Measurements from ENCODE around the gene STAB1. TPM values are rescaled to one million over a fixed set of nuclear protein-coding genes. Genes with fewer than 3 reads are reported as not detected.
A peak's percentile ranks its signal among the peaks of the same experiment; 100 is the strongest.

The STAB1 gene
- total and polyA plus RNA-seq, 12 donors, result 30.8 to 1,593 (median 466) TPM

DNA sequence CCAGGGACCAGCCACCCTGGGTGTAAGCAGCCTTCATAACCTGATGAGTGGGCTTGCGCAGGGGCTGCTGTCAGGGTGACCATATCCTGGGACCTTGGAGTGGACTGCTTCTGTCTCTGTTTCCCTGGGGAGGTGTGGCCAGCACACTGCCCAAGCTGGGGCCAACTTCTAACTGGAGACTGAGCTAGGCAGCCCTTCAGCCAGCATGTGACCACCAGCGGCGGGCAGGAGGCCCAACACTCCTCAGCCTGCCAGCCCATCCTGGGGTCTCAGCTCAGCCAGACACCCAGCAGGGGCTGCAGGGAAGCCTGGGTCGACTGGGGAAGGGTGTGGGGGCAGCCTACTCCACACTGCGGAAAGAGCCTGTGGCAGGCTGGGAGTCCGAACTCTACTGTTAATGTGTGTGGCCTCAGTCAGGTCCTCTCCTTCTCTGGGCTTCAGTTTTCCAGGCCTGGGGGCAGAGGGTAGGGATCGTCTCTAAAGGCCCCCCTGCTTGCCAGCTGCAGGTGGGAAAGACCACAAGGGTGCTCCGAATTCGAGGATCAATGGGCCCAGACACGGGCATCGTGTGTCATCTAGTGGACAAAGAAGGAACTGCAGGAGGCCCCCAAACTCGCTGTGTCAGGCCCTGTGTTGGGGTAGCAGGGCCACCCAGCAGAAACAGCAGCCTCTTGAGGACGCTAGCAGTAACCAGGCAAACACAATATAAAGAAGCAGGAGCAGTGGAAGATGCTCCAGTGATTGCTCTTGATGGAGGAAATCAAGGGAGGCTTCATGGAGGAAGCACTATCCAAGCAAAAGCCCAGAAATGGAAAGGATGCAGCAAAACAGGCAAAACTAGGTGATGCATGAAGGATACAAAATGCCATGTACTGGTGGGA lies 48.3 kb upstream of the STAB1 start:
- WGBS, 4 donors, result 0 to 38% (median 25%) methylated on average over 4 to 13 of the region's 13 CpGs
- Histone ChIP-seq H3K9me3 (replicated peaks in 1 of 3) (no peaks in the 10 kb centered on the region), H3K27me3 (no peaks in the 10 kb centered on the region), H3K27ac (no peak overlapping the region), H3K36me3 (replicated peaks in 1 of 2) (no peaks in the 10 kb centered on the region), H3K4me1 (replicated peaks in 1 of 2) (no peaks in the 10 kb centered on the region), H3K4me3 (no peak overlapping the region)
- peak in 4 of 7 donors; percentile 60 to 85 (median 72) for DNase-seq
- intact Hi-C loops (cut with DNase I), result no loop called here
- TF ChIP-seq POLR2A (IDR thresholded peaks at IDR 0.05), result no peak
- TF ChIP-seq, protein P1, sequence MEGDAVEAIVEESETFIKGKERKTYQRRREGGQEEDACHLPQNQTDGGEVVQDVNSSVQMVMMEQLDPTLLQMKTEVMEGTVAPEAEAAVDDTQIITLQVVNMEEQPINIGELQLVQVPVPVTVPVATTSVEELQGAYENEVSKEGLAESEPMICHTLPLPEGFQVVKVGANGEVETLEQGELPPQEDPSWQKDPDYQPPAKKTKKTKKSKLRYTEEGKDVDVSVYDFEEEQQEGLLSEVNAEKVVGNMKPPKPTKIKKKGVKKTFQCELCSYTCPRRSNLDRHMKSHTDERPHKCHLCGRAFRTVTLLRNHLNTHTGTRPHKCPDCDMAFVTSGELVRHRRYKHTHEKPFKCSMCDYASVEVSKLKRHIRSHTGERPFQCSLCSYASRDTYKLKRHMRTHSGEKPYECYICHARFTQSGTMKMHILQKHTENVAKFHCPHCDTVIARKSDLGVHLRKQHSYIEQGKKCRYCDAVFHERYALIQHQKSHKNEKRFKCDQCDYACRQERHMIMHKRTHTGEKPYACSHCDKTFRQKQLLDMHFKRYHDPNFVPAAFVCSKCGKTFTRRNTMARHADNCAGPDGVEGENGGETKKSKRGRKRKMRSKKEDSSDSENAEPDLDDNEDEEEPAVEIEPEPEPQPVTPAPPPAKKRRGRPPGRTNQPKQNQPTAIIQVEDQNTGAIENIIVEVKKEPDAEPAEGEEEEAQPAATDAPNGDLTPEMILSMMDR (IDR thresholded peaks at IDR 0.05), result peak; percentile 98 to 100 (median 100)

DNA sequence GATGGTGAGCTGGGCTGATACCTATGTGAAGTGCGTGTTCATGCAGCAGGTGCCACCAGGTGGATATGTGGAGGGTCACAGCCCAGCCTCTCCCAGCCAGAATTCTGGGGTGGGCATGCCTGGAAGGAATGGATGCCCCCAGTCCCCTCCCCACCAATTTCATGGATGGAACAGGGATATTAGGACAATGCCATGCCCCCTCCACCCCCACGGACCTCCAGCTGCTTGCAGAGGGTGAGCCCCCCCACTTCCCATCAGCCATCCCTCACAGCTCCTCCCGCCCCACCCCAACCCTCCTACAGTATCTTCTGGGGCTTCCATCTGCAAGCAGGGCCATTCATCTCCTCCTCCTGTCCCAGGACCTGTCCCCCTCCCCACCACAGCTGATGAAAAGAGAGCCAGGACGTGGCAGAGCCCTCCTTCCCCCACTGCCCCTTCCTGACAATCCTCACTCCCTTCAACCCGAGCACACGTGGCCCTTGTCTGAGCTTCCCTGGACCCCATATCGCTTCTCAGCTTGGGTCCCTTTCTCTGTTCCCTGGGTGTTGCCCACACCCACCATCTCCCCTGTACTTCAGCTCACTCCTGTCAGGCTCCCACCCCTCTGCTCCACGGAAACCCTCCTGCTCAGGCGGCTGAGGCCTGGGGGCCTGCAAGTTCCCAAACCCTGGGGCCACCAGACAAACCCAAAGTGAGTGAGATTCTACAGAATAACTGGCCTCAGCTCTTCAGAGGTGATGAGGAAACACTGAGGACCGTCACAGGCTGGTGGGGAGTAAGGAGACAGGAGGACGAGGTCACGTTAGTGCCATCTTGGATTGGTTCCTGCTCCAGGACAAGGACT lies 47.4 kb upstream of the STAB1 start:
- intact Hi-C loops (cut with DNase I), result no loop called here
- H3K36me3 ChIP-seq (replicated peaks in 1 of 2), result no peaks in the 10 kb centered on the region
- no peak for DNase-seq
- H3K27me3 ChIP-seq, result no peaks in the 10 kb centered on the region
- H3K4me3 ChIP-seq, result no peak overlapping the region
- no peaks in the 10 kb centered on the region for H3K4me1 ChIP-seq (replicated peaks in 1 of 2)
- no peaks in the 10 kb centered on the region for H3K9me3 ChIP-seq (replicated peaks in 1 of 3)
- H3K27ac ChIP-seq, result no peak overlapping the region
- 62 to 68% (median 64%) methylated on average over 11 to 12 of the region's 12 CpGs for WGBS, 4 donors
- TF ChIP-seq, protein P1 (IDR thresholded peaks at IDR 0.05), result no peak
- TF ChIP-seq POLR2A (IDR thresholded peaks at IDR 0.05), result no peak

DNA sequence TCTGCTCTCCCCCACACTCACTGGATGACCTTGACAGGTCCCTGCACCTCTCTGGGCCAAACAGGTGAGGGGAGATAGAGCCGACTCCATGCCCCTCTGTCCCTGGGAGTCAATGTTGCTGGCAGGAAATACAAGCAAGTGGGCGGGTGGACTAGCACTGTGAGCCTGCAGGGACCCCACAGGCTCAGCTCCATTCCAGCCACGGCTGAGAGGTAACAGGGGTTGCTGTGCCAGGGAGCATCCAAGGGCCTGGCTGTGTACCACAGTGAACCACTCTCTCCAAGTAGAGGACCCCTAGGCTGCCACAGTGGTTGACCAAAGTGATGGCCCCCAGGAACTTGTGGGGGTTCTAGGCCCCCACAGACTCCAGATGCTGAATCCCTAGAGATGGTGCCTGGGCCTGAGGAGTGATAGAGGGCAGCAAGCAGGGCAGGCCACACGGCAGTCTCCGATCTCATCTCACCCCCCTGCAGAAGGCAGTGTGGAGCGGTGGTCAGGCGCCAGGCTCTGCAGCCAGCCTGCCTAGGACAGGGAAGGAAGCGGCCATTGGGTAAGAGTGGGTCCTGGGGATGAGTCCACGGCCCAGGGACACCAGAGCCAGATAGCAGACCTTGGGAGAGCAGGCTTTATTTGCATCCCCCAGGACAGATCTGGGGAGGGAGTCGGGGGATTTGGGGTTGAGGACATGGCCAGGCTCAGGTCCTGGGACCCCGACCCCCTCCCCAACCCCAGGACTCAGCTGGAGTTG lies 44.5 kb upstream of the STAB1 start:
- peaks cover 0 to 11% of the 10 kb centered on the region in 2 donors for H3K4me1 ChIP-seq (replicated peaks in 1 of 2)
- H3K27me3 ChIP-seq, result no peaks in the 10 kb centered on the region

More for the DNA sequence above, 44.5 kb upstream of the STAB1 start:
- no peaks in the 10 kb centered on the region for H3K36me3 ChIP-seq (replicated peaks in 1 of 2)
- DNase-seq, result no peak
- TF ChIP-seq, protein P1 (IDR thresholded peaks at IDR 0.05), result no peak
- TF ChIP-seq POLR2A (IDR thresholded peaks at IDR 0.05), result no peak
- 74 to 94% (median 86%) methylated on average over 6 to 11 of the region's 11 CpGs for WGBS, 4 donors
- intact Hi-C loops (cut with DNase I), result no loop called here
- H3K4me3 ChIP-seq, result no peak overlapping the region
- H3K27ac ChIP-seq, result peak overlapping the region in 1 of 5 donors; percentile 16
- H3K9me3 ChIP-seq (replicated peaks in 1 of 3), result no peaks in the 10 kb centered on the region
